Fibroblast of skin of left biceps (primary cell): ENCODE data around the gene E2F1.
"Not testable (repeated sequence)": the region's sequence is repeated elsewhere in the genome, so short reads cannot be mapped to it uniquely, and the experiment has no call there.

Experiments used
- DNase-seq, 2 experiments: peaks; one replicate each; pipeline ENCODE4 v3.0.0-alpha.2; 2013; ENCODE audit warnings: low read depth in 2 of 2

E2F1 gene

GRCh38 chr20:33658929-33659328, 27.3 kb downstream of the E2F1 start:
- no peak for DNase-seq

- DNase-seq: no peak
Measured at GRCh38 chr20:33658510-33658909, 27.7 kb downstream of the E2F1 start.

- no peak for DNase-seq
Measured at GRCh38 chr20:33657704-33658095, 28.5 kb downstream of the E2F1 start.

DNA sequence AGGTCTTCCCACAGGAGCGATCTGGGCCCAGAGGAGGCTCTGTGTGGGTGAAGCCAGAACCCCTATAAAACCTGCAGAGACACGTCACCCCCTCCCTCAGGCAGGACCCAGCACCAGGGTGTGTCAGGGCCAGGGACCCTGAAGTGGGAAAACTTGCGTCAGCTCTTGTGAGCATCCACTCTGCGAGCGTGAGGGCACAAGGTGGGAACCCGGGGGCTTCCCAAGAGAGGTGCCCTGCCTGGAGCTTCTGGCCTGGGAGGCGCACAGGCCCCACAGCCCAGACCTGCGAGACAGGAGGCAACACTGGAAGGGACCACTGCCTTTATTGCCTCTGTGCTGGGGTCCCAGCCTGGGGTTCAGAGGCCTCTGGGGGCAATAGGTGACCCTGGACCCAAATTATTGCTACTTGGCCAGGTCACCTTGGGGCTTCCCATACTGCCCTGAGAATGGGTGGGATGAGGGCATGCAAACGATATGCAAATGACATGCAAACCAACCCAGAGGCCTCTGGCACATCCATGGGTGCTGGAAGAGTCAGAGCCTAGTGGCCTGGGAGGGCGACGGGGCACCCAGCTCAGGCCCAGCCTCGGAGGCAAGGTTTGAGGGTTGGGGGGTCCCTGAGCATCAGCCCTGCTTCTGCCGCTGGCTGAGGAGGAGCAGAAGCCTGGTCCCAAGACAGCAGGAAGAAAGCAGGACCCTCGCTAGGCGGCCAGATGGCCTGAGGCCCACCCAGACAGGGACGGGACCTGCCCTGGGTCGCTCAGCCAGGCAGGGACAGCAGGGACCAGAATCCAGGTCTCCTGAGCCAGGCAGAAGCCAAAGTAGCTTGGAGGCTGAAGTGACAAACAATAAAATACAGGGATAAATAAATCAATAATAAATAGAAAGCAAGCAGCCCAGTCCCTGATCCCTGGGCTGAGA, 29.1 kb downstream of the E2F1 start:
- no peak for DNase-seq

DNA sequence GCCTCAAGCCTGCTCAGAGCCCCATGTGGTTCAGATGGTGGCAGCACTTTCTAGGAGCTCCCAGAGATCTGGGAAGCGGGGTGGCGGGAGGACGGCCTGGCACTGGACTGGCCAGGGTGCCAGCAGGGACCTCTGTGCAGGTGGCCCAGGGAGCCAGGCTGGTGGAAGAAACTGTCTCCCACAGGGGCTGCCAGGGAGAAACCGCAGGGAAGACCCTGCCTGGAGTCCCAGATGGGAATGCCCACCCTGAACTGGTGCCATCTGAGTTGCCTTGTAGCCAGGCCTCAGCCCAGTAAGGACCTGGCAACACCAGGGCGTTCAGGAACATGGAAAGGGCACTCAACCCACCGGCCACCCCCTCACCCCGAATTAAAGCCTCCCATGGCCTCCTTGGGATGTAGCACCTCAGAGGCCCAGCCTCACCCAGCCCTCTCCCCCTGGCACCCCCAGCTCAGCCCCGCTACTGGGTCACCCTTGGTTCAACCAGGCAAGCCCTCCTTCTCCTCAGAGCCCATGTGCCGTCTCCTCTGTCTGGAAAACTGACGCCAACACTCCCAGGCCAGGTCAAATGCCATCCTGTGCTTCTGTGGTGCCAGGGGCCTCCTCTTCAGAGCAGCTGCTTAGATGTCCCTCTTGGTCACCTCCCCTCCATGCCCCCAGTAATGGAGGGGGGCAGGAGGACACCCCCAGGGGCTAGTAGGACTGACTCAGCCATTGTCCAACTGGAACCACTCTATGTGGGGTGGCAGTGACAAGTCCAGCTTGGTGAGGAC, 30.0 kb downstream of the E2F1 start:
- DNase-seq: no peak

DNA sequence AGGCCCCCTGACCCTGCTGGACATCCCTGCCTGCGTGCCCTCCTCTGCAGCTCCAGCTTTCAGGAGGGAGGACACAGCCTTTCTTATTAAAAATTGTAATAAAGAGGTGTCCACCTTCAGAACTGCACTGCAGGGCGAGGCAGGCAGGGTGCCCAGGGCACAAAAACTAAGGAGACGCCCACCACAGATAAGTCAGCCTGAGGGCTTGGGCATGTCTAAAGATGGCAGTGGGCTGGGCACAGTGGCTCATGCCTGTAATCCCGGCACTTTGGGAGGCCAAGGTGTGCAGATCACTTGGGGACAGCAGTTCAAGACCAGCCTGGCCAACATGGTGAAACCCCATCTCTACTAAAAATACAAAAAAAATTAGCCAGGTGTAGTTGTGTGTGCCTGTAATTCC, 31.0 kb downstream of the E2F1 start:
- DNase-seq: no peak

GRCh38 chr20:33654680-33655161, 31.5 kb downstream of the E2F1 start:
- no peak for DNase-seq

DNA sequence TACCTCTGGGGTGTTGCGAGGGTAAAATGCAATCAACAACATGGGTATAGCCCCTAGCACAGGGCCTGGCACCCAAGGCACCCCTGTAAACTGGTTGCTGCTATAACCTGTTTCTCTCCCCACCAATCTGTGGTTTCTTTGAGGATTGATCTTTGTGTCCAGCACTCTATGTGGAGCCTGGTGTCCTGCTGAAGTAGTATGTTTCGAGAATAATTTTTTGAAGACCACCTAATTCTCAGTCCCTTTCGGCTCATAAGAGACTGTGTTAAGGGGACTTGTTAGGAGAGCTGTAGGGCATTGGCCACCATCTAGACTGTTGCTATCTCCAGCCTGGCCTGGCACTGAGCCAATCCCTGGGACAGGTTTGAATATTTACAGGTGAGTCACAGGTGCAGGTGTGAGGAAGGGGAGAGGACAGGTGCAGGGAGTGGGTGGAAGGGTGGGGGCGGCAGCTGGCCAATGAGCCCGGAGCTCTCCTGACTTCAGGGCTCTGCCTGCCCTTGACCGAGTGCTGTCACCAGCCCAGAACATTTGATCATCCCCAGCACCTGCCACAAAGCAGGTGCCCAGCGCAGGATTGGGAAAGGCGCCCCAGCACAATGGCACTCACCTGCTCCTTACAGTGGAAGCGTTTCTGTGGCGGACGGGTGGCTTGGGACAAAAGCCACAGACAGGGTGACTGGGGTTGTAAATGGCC, 32.1 kb downstream of the E2F1 start:
- no peak for DNase-seq

DNA sequence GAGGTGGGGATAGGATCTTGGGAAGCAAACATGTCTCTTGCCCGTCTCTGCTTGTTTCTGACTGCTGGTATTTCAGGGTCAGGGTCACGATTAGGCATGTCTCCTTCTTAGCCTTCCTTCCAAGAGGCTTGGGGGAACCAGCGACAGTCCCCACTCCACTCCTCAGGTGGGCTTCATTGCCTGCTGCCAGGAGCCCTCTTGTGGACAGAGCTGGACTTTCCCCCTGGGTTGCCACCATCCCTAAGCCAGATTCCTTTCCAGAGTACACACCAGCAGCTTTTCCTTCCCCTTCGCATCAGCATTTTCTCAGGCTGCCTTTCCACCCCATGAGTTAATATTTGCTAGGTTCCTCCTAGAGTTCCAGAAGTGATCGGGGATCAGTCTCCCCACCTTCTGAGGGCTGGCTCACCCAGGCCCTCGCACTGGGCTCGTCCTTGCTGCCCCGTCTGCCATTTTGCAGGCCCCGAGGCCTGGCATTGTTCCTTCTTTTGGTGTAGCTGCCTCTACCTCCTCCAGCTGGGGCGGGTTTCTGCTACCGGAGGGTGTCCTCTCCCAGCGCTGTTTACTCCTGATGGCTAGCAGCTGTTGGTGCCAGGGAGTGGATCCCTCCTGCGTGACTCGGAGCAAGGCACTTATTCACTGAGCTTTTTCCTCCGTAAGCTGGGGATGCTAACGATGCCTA, 32.8 kb downstream of the E2F1 start:
- DNase-seq: no peak

DNA sequence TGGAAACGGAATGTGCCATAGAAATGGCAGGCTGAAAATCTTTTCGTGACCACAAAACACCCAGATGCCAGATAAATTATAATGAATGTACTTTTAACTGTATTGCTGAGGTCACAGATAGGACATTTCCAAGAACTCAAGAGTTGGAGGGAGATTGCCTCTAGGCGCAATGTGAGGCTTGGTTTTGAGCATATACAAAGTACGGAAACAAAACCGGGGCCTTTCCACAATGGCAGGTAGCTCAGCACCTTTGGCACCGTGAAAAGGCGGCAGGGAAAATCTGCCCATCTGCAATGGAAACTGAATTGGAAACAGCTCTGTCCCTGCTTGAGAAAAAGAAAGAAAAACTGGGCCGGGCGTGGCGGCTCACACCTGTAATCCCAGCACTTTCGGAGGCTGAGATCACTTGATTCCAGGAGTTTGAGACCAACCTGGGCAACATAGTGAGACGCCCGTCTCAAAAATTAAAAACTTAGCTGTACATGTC, 34.6 kb downstream of the E2F1 start:
- no peak for DNase-seq

GRCh38 chr20:33650753-33651561, 35.2 kb downstream of the E2F1 start:
- no peak for DNase-seq

GRCh38 chr20:33650111-33650752, 36.0 kb downstream of the E2F1 start:
- DNase-seq: no peak

DNA sequence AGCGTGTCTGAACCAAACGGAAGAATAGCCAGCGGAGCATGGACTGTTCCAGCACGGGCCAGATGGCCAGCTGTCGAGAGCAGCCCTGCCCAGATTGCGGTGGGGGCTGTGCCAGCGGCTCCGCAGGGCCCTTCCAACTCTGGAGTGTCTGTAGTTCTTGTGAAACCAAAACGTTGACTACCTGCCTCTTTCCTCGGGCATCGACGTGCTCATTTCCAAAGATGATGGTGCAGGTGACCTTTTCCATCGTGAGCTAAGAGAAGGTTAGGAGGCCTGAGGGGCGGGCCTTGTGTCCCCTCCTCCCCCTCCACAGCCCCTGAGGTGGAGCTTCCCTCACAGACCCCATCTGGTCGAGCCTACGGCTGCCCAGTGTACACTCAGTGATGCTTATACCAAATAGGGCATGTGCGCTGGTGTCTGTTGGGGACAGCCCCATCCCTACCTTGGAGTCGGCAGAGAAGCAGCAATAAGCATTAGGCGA, 36.9 kb downstream of the E2F1 start:
- no peak for DNase-seq

DNA sequence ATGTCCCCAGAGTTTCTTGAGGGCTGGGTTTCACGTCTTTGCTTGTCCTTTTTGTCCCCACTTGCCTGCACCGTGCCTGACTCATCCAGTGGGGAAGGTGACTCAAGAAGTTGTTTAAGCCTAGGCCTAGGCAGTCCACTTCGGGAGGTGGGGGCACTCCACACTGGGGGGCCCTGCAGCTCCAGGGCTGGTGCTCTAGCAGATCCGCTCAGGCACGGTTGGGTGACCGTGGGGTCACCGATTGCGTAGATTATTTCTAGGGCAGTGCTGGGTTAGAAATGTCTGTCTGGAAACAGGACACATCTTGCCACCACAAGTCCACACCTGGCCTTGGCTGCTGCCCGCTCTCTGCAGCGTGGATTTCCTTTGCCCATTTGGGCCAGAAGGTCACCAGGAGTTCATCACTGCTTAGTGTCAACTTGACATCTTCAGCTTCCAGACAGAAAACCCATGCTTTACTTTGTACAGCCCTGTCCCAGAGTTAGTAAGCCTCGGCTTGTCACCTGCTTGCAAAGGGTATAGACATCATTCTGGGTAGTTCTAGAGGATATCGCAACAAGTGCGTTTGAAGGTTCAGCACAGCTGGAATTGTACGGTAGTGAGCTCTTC, 37.7 kb downstream of the E2F1 start:
- DNase-seq: no peak

- no peak for DNase-seq
Measured at GRCh38 chr20:33647603-33648395, 38.4 kb downstream of the E2F1 start.

DNA sequence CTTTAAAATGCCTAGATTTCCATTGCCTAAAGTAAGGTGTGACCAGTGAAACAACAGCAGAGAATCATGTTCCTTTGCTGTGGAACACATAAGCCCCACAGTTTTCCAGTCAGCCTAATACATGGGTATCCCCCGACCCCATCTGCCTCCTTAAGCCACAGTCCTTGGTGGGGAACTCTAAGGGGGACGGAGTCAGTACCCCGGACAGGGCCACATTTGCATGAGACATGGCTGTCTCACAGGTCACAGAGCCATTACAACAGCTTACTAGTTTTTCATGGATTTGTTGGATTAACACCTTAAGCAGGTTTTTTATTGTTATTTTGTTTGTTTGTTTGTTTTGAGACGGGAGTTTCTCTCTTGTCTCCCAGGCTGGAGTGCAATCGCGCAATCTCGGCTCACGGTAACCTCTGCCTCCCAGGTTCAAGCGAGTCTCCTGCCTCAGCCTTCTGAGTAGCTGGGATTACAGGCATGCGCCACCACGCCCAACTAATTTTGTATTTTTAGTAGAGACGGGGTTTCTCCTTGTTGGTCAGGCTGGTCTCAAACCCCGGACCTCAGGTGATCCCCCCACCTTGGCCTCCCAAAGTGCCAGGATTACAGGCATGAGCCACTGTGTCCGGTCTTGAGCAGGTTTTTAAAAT, 39.1 kb downstream of the E2F1 start:
- DNase-seq: not testable (repeated sequence)

- no peak for DNase-seq
Measured at GRCh38 chr20:33646191-33646590, 40.0 kb downstream of the E2F1 start.

GRCh38 chr20:33645396-33645795, 40.8 kb downstream of the E2F1 start:
- DNase-seq: no peak
